Esophagus muscularis mucosa (tissue), 4 donors: Measurements from ENCODE around the gene PRR11.

Experiments
- EP300 ChIP-seq: sonication (generic); formaldehyde crosslinking; IDR thresholded peaks from one replicate; pipeline ENCODE4 v1.6.1; 2017; ENCODE audit warnings: antibody characterized with exemption
- POLR2A ChIP-seq: fragments of 450-650 bp; IDR thresholded peaks from one replicate; pipeline ENCODE4 v1.6.1; 2017; ENCODE audit warnings: antibody characterized with exemption, moderate library complexity, mild to moderate bottlenecking, low read depth
- POLR2AphosphoS5 ChIP-seq, 2 donors: sonication (generic); formaldehyde crosslinking; IDR thresholded peaks; one replicate each; pipeline ENCODE4 v1.6.1; 2017; ENCODE audit warnings: antibody characterized with exemption in 2 of 2
- TF ChIP-seq, protein P1 (sequence below), 3 experiments: fragments of 200-600 bp in 2 of 3; fragments of 450-650 bp in 1 of 3; sonication (generic) in 2 of 3; IDR thresholded peaks; one replicate each; pipeline ENCODE4 v1.5.1; 2017 to 2019; ENCODE audit warnings: antibody characterized with exemption in 3 of 3, mild to moderate bottlenecking in 2 of 3, moderate library complexity in 1 of 3

DNA sequence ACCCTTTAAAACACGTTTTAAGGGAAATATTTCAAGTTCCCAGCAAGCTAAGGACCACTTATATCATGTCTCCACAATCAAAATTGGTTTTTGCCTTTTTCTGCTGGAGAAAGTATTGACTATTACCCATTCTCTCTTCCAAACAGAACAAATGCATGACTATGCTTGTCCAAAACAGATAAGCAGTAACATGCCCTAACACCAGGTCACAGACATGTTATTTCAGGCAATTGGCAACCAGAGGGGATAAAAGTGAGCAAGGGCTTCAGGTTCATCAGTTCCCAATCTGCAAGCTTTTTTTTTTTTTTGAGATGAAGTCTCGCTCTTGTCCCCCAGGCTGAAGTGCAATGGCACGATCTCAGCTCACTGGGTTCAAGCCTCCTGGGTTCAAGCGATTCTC, 15.6 kb upstream of the PRR11 start:
- TF ChIP-seq, protein P1, sequence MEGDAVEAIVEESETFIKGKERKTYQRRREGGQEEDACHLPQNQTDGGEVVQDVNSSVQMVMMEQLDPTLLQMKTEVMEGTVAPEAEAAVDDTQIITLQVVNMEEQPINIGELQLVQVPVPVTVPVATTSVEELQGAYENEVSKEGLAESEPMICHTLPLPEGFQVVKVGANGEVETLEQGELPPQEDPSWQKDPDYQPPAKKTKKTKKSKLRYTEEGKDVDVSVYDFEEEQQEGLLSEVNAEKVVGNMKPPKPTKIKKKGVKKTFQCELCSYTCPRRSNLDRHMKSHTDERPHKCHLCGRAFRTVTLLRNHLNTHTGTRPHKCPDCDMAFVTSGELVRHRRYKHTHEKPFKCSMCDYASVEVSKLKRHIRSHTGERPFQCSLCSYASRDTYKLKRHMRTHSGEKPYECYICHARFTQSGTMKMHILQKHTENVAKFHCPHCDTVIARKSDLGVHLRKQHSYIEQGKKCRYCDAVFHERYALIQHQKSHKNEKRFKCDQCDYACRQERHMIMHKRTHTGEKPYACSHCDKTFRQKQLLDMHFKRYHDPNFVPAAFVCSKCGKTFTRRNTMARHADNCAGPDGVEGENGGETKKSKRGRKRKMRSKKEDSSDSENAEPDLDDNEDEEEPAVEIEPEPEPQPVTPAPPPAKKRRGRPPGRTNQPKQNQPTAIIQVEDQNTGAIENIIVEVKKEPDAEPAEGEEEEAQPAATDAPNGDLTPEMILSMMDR (IDR thresholded peaks at IDR 0.05), result no peak
- TF ChIP-seq EP300, result no peak
- no peak for TF ChIP-seq POLR2AphosphoS5 (IDR thresholded peaks at IDR 0.05)
- TF ChIP-seq POLR2A, result no peak
